GM21367 (cell line): ENCODE measurements around the gene ATL2.
"Not testable (repeated sequence)": the region's sequence is repeated elsewhere in the genome, so short reads cannot be mapped to it uniquely, and the experiment has no call there.

Experiments
- ATAC-seq: cut with Tn5 transposase; IDR thresholded peaks from one replicate; pipeline ENCODE4 v1.9.1; 2021; ENCODE audit not compliant: unreplicated experiment

ATL2 gene

DNA sequence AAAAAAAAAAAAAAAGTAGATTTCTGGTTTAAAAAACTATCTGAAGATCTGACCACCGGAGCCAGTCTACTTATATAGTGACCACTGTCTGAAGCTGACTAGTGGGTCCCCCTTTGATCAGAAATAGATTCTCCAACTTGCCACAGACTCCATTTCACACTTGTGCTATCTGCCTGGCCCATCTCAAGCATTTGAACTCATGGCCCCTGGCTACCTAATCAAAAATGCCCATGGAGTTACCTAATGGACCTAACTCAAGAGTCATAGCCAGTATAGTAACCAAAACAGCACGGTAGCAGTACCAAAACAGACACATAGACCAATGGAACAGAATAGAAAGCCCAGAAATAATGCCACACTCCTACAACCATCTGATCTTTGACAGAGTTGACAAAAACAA is 17.0 kb upstream of the ATL2 start:
- ATAC-seq, result no peak

DNA sequence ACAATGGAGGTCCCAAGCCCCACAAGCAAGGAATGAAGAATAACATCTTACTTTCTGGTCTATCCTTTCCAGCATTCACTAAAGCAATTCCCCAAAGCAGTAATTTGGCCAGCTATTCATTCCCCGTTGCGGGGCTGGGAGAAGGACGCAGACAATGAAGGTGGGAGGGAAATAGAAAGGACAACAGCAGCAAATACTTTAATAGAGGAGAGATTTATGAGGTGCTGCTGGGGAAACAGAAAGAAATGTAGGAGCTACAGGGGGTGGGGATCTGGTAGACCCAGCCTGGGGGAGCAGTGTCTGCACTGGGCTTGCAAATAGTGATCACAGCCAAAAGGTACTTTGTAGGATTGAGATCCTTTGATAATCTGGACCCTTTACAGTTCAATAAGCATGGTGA is 13.9 kb upstream of the ATL2 start:
- no peak for ATAC-seq

DNA sequence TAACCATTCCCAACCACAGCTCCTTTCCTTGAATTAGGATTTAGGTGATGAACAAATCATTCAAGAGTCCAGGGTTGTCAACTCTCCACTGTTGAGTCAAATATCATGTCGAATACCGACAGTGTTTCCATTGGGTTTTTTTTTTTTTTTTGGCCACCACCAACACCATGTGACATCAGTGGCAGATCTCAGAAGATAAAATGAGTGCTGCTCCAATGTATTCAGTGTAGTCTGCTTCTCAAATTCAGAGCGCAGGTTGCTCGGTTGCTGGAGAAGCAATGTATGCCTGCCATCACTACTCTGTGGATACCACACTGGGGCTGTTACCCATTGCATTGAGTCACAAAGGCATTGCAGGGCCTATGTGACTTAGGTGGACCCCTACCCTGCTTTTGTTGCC is 10.8 kb upstream of the ATL2 start:
- no peak for ATAC-seq

DNA sequence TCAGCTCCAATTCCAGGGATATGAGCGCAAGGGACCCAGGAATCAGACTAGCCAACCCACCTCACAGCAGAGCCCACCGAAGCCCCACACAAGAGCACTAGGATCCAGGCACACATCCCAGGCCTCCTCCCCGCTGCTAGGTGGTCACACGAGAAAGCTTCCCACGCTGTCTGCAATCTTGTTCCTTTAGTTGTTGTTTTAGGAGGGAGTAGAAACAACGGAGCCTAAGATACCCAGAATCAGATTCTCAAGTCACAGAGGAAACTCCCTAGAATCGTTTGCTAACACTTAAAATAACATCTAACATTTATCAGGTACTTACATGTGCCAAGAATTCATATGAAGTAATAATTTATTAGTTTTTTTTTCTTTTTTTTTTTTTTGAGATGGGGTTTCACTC is 9.7 kb upstream of the ATL2 start:
- no peak for ATAC-seq

DNA sequence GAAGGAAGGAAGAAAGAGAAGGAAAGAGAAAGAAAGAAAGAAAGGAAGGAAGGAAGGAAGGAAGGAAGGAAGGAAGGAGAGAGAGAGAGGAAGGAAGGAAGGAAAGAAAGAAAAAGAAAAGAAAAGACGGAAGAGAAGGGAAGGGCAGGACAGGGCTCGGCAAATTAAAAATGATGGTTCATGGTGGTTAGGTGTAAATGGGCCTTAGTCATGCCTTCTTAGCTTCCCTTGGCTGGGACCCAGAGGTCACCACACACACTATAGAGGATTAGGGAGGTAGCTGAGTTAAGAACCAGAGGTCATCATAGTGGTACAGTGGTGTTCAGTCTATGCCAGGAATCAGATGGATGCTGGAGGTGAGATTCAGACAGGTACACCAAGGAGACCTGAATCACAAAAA is 9.3 kb upstream of the ATL2 start:
- no peak for ATAC-seq

DNA sequence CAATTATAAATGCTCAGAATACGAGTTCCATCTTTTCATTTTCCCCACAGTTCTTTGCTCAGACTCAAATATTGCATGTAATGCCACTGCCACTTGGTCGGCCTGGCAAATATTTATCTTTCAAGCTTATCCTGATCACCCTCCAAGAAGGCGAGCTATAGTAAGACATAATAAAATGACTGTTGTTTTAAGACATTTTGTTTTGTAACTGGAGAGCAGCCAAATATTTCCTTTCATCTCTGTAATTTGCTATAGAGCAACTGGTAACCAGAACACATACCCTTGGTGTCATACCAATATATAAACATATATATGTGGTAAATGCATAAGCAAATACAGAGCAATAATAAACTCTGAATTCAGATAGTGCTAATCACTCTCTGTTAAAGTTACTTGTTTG is 7.3 kb upstream of the ATL2 start:
- ATAC-seq, result no peak

DNA sequence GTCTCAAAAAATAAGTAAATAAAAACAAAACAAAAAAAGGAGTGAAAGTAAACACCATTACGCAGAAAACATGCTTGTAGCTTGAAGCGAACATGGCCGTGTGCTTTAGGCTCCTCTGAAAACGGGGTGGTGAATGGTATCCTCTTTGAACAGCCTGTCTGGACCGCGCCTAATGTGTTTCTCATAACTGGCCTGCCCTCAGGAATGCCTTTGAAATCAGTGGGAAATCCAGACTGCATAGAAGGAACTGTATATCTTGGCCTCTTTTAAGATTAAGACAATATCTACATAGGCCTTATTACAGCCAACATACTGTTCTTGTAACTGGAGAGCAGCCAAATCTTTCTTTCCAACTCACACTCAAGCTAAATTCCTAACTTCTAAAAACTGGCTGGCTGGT is 6.7 kb upstream of the ATL2 start:
- not testable (repeated sequence) for ATAC-seq

DNA sequence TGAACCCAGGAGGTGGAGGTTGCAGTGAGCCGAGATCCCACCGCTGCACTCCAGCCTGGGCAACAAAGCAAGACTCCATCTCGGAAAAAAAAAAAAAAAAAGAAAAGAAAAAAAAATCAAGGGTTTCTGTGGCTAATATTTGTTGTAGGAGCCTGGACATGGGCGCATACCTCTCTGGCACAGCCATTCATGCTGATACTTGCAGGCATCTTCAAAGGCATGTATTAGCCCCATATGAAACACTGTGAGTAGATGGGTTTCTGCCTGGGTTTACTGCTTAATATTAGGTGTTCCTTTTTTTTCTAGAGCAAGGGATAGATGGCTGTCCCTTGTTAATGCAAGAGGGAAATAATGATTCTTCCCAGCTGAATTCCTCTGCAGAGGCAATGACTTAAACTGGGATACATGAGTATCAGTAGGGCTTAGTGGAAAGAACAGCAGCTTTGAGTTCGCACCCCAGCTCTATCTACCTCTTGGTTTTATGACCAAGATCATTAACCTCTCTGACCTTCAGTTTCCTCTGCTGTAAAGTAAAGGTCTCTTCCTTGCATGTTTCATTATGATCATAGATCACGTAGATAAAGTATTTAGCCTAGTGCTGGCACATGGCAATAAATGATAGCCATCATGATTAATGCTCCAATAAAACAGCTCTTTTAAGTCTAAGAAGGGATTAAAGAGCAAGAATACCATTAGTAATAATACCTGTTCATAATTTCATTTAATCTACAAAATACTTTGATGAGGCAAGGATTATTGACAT is 4.5 kb upstream of the ATL2 start:
- no peak for ATAC-seq

DNA sequence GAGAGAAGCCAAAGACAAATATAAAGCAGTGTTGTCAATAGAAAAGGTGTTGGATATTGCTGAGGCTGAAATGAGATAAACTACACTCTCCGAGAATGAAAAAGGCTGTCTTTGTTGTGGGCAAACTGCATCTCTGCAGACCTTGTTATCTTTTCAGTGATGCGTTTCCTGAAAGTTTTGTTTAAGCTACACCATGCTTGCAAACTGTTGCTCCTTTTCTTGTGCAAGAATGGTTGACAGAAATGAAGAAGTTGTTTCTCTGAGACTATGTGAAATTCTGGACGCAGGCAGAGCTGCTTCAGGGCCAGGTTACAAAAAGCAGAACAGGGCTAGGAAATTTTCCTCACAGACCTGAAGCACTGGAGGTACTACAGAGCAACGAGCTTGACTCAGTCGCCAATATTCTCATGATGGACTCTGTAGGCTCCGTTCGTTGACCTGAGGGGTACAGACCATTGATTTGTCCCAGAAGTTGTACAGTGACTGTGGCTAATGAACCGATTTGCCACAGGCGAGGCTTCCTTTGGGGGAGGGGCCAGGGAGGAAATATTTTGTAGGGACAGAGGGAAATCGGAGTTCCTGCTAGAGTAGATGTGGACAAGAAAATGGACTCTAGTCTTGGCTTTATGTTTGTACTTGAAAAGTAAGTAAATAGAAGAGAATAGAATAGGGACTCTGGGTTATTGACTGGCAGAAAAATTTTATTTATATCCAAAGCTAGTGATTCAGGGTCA is 3.5 kb upstream of the ATL2 start:
- ATAC-seq, result no peak

DNA sequence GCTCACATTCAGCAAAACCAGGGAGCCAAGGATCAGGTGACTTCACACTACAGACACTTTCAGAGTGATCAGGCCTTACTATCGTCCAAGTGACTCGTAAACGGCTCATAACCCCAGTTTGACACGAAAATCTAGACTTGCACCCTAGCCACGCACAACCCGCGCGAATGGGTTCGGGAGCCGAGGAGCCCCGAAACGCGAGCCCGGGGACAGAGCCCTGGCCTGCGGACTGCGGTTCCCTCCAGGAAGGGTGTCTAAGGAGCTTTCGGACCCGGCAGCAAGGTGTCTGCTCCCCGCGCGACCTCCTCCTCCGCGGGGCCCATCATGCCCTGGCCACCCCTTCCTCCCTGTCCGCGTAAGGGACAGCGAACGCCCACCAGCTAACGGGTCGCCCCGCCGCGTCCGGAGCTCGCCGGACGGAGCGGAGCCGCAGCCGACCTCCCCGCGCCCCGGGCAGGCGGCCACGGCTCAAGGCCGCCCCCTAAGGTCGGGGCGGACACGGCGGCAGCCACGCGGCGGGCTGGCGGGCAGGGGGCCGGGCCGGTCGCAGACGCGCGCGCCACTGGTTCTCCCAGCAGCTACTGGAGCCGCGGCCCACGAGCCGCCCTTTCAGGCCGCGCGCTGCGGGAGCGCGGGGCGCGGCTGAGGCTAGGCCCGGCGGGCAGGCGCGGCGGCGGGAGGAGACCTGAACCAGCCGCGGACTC is 575 bp downstream of the ATL2 start:
- peak; percentile 70 for ATAC-seq

DNA sequence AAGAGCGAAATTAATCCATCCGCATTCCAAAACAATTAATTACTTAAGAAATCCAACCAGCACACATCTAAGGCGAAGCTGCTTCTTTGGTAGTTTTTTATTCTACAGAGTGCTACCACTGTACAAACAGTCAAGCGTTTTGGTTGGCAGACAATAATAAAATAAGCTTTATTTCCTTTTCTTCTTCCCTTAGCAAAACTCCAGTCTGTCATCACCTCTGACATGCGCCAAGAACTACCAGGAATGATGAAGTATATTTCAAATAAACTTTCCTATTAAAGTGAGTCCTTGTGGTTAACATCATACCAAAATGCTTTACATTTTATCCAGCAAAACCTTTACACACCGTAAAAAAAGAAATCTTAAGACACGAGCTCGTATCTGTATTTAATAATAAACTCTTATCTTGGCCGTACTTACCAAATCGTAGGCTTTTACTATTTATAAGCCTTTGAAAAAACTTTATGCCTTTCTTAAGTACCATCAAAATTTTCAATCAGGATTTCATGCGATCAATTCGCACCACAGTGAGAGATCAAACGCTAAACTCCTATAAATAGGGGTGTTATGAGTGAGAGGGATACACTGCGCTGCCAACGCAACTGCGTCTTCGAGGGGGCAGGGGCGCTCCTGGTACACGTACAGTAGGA is 1.3 kb downstream of the ATL2 start:
- ATAC-seq, result no peak

DNA sequence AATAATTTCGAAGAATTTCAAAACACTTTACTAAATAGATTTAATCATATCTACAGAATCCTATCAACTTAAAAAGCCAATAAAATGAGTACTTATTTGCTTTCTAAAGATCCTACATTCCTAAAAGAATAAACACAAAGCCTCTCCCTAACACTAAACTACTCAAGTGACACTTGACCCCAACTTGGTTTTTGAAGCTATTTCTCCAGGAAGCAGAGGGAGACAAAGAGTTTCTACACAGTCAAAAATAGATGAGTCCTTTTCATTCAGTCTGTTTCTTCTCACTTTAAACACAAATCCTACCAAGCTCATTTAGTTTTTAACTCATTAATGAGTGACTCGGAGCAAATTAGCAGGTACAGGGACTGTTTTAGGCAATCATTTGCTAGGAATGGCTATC is 2.1 kb downstream of the ATL2 start:
- no peak for ATAC-seq

DNA sequence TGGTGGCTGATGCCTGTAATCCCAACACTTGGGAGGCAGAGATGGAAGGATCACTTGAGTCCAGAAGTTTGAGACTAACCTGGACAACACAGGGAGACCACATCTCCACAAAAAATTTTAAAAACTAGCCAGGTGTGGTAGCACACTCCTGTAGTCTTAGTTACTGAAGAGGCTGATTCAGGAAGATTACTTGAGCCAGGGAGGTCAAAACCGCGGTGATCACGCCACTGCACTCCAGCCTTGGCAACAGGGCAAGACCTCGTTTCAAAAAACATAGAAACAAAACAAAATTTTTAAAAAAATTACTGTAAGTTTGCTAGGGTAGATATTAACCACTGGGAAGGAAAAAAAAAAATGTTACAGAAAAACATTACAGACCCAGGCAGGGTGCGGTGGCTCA is 5.8 kb downstream of the ATL2 start:
- ATAC-seq, result no peak

DNA sequence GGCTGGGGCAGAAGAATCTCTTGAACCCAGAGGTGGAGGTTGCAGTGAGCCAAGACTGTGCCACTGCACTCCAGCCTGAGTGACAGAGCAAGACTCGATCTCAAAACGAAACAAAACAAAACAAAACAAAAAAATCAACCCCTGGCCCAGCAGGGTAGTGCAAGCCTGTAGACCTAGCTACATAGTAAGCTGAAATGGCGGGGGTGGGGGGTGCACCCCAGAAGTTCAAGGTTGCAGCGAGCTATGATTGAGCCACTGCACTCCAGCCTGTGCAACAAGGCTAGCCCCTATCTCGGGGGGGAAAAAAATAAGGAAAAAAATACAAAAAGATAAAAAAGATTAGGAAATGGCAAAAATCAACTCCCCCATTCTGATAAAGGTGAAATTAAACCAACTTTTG is 6.4 kb downstream of the ATL2 start:
- no peak for ATAC-seq

DNA sequence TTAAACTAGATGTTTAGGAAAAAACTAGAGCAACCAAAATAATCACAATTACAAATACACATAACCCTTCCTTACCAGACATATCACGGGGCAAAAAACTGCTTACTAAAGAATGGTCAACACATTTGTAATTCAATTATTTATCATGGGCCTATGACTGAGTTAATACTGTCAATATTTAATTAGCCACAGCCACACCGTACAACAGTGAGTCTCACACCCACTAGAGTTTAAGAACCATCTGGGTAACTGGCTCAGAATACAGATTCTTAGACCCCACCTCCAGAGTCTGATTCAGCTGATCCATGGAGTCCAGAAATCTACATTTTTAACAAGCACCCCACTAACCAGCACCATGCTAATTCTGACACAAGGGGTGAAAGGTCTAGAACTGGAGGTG is 14.8 kb downstream of the ATL2 start:
- no peak for ATAC-seq

DNA sequence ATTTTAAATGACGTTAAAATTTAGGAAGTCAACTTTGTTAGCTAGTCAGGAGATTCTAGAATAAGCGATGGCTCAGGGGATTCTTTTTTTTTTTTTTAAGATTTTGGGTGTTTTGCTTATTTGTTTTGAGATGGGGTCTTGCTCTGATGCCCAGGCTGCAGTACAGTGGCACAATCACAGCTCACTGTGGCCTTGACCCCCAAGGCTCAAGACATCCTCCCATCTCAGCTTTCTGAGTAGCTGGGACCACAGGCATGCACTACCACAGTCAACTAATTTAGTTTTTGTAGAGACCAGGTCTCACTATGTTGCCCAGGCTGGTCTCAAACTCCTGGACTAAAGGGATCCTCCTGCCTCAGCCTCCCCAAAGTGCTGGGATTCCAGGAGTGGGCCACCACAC is 16.9 kb downstream of the ATL2 start:
- no peak for ATAC-seq

DNA sequence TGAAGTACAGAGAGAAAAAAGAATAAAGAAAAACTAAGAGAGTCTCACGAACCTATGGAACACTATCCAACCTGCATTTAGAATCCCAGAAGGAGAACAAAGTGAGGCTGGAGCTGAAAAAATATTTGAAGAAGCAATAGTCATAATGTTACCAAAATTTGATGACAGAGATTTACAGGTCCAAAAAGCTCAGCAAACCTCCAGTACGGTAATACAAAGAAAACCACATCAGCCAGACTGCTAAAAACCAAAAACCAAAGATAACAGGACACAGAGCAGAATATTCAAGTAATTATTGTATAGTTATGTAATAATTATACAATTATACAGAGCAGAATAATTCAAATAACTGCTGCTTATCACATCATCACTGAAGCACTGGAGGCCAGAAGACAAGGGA is 23.7 kb downstream of the ATL2 start:
- ATAC-seq, result no peak

DNA sequence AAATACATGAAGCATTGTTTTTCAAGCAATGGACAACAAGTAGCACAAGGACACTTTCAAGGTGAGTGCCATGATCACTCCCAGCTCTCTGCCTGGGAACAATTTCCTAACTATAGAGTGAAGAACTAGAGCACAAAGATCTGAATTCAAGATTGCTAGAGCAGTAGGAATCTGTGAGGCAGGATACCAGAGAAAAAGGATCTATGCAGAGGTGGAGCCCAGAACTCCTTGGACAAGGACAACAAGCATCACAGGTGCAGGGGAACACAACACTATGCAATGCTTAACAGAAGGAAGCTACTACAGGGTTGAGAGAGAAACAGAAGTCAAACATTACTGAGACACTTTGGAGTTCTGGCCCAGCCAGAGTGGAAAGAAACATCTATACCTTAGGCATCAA is 24.7 kb downstream of the ATL2 start:
- no peak for ATAC-seq

DNA sequence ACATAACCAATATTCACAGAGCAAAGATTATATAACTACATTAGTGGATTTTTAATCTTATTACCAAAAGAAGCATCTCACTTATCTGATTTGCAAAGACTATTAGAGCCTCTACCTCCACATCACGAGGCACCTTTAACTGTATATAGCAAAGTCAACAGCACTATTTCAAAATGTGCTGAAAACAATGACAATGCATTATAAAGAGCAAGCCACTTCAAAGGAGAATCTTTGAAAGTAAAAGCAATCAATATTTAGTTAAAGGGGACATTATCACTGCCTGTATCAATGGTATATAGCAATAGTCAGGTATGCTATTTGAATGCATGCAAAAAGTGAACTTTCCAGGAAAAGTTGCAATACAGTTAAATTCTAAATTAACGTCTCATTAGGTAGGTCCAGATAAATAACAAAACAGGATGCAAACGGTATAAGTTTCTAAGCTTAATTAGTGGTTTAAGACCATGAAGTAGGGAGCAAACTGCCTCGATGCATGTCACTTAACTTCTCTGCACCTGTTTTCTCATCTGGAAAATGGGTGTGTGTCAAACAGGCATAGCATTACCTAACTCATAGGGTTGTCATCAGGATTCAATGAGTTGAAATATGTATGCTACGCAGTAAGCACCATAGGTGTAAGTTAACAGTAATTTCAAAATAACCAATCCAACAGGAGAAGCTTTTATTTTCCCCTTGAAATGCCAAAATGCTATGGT is 31.6 kb downstream of the ATL2 start:
- no peak for ATAC-seq

DNA sequence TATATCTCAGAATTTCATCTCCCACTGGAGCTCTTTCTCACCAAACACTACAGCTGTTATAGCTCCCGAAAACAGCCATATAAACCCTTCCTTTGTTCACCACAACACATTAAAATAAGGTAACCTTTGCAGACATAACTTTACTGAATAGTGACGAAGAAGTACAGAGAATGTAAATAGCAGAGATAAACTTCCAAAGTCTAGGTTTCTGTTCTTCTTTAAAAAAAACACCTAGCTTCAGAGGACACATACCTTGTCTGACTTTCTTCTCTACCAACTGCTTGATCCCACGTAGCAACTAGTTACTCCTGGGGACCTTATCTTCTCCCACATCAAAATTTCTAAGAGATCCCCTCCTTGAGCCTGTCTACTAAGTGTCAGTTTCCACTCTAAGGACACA is 32.3 kb downstream of the ATL2 start:
- ATAC-seq, result no peak

DNA sequence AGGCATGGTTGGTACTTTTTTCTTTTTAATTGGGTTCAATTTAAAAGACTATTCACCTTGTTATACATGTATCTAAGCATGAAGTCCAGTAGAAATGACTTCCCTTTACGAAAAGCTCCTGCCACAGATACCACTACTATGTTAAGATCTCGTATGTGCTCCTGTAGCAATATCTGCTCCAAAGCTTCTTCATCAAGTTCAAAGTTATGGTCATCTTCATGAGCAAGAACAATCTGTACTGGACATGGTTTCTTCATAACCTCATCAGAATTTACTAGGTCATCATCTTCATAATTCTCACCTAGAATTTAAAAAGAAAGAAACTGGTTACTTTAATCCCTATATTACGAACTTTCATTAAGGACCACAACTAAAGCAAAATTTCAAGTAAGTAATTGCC is 33.9 kb downstream of the ATL2 start:
- ATAC-seq, result no peak
